GM21786 (cell line): ENCODE measurements around the gene ABCC1.
"Not testable (repeated sequence)": the region's sequence is repeated elsewhere in the genome, so short reads cannot be mapped to it uniquely, and the experiment has no call there.

Source experiments
- ATAC-seq: cut with Tn5 transposase; IDR thresholded peaks from one replicate; pipeline ENCODE4 v1.9.1; 2021; ENCODE audit not compliant: unreplicated experiment

ABCC1 gene

GRCh38 chr16:16127469-16128116, 178.2 kb downstream of the ABCC1 start:
- no peak for ATAC-seq

GRCh38 chr16:16131204-16131603, 181.8 kb downstream of the ABCC1 start:
- ATAC-seq = no peak

GRCh38 chr16:16131659-16132058, 182.2 kb downstream of the ABCC1 start:
- no peak for ATAC-seq

GRCh38 chr16:16133943-16134604, 184.7 kb downstream of the ABCC1 start:
- no peak for ATAC-seq

- no peak for ATAC-seq
Observed at GRCh38 chr16:16136588-16136987, 187.2 kb downstream of the ABCC1 start.

GRCh38 chr16:16137110-16137509, 187.7 kb downstream of the ABCC1 start:
- ATAC-seq = no peak

- no peak for ATAC-seq
Observed at GRCh38 chr16:16138034-16138635, 188.7 kb downstream of the ABCC1 start.

- no peak for ATAC-seq
Observed at GRCh38 chr16:16139061-16139460, 189.6 kb downstream of the ABCC1 start.

- ATAC-seq = no peak
Observed at GRCh38 chr16:16139806-16140205, 190.4 kb downstream of the ABCC1 start.

GRCh38 chr16:16140537-16140936, 191.1 kb downstream of the ABCC1 start:
- no peak for ATAC-seq

GRCh38 chr16:16141141-16141540, 191.7 kb downstream of the ABCC1 start:
- ATAC-seq = no peak

- no peak for ATAC-seq
Observed at GRCh38 chr16:16141784-16142396, 192.5 kb downstream of the ABCC1 start.

GRCh38 chr16:16143038-16143763, 193.8 kb downstream of the ABCC1 start:
- ATAC-seq = no peak

GRCh38 chr16:16143931-16144330, 194.5 kb downstream of the ABCC1 start:
- no peak for ATAC-seq

GRCh38 chr16:16144416-16144815, 195.0 kb downstream of the ABCC1 start:
- ATAC-seq = no peak

- ATAC-seq = no peak
Observed at GRCh38 chr16:16145286-16145685, 195.9 kb downstream of the ABCC1 start.

- no peak for ATAC-seq
Observed at GRCh38 chr16:16146380-16147315, 197.2 kb downstream of the ABCC1 start.

- no peak for ATAC-seq
Observed at GRCh38 chr16:16147316-16147999, 198.0 kb downstream of the ABCC1 start.

GRCh38 chr16:16148000-16148599, 198.7 kb downstream of the ABCC1 start:
- not testable (repeated sequence) for ATAC-seq
